Measurements from ENCODE around the gene AKAP12. TPM values are rescaled to one million over a fixed set of nuclear protein-coding genes. Genes with fewer than 3 reads are reported as not detected.

The AKAP12 gene
- total and polyA plus RNA-seq, 2 experiments from 2014 or later, result 90.1 to 137 TPM

DNA sequence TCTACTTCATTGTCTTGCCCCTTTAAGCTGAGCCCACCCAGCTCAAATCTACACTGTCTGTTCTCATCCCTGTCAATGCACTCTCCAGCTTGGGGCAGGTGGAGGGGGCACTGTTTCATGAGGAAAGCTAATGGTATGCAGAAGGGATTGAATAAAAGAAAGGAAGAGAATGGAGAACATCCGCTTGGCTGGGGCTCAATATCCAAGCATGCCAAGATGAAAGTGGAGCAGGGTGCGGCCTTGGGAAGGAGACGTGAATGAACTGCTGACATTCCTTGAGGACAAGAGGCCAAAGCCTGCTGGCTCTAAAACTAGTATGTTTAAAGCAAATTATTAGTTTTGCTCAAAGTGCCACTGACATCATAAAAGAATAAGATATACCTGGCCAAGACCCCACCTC lies 24.2 kb downstream of the AKAP12 start:
- H3K79me2 ChIP-seq (replicated peaks; ENCODE audit: insufficient read depth), result peaks cover 58% of the 10 kb centered on the region
- H3K9me3 Mint-ChIP-seq, result no peaks in the 10 kb centered on the region
- peak; percentile 48 for ATAC-seq

GRCh38 chr6:151265282-151265681 lies 25.5 kb downstream of the AKAP12 start:
- H4K20me1 ChIP-seq (replicated peaks; ENCODE audit: insufficient read depth), result peaks cover 15% of the 10 kb centered on the region; the same call in 1 of the 2 replicates
- H3K4me2 ChIP-seq, result no peak overlapping the region
- H3K36me3 ChIP-seq (ENCODE audit: insufficient read depth), result no peaks in the 10 kb centered on the region
- Mint-ChIP-seq H3K36me3 (ENCODE audit: low read depth) (no peaks in the 10 kb centered on the region), H3K4me3 (no peak overlapping the region), H3K27ac (no peak overlapping the region), H3K9me3 (no peaks in the 10 kb centered on the region), H3K27me3 (ENCODE audit: insufficient read depth, low read depth, poor library complexity) (no peaks in the 10 kb centered on the region), H3K4me1 (peaks cover 3% of the 10 kb centered on the region; the same call in 2 of the 3 replicates)
- H3K4me3 ChIP-seq, result no peak overlapping the region
- H3K4me1 ChIP-seq (ENCODE audit: insufficient read depth), result peaks cover 8% of the 10 kb centered on the region; the same call in 1 of the 2 replicates
- 0 out of 2 replicates have a peak overlapping the region, but pooled peaks have one; percentile 7 for H3K27ac ChIP-seq (ENCODE audit: low read depth)
- 0 out of 2 replicates have a peak, but pooled peaks cover 3% of the 10 kb centered on the region for H3F3A ChIP-seq (replicated peaks; ENCODE audit: low read depth)
- H3K27me3 ChIP-seq (ENCODE audit: insufficient read depth), result no peaks in the 10 kb centered on the region
- ATAC-seq (no peak), DNase-seq (ENCODE audit: low spot score) (no peak)
- no peaks in the 10 kb centered on the region for H3K9me2 ChIP-seq (ENCODE audit: insufficient read depth)
- no peak overlapping the region for H2AFZ ChIP-seq
- peaks cover 60% of the 10 kb centered on the region for H3K79me2 ChIP-seq (replicated peaks; ENCODE audit: insufficient read depth)
- TF ChIP-seq CREB1 (CRISPR knock-in tag; IDR thresholded peaks at IDR 0.05; ENCODE audit: low read depth), result no peak
- TF ChIP-seq NANOG (IDR thresholded peaks at IDR 0.05; ENCODE audit: borderline replicate concordance), result no peak
- no peak for TF ChIP-seq POLR2AphosphoS5 (IDR thresholded peaks at IDR 0.05; ENCODE audit: low read depth)
- no peak for TF ChIP-seq STAT1 (IDR thresholded peaks at IDR 0.05; ENCODE audit: unreplicated experiment)
- TF ChIP-seq, protein P1, sequence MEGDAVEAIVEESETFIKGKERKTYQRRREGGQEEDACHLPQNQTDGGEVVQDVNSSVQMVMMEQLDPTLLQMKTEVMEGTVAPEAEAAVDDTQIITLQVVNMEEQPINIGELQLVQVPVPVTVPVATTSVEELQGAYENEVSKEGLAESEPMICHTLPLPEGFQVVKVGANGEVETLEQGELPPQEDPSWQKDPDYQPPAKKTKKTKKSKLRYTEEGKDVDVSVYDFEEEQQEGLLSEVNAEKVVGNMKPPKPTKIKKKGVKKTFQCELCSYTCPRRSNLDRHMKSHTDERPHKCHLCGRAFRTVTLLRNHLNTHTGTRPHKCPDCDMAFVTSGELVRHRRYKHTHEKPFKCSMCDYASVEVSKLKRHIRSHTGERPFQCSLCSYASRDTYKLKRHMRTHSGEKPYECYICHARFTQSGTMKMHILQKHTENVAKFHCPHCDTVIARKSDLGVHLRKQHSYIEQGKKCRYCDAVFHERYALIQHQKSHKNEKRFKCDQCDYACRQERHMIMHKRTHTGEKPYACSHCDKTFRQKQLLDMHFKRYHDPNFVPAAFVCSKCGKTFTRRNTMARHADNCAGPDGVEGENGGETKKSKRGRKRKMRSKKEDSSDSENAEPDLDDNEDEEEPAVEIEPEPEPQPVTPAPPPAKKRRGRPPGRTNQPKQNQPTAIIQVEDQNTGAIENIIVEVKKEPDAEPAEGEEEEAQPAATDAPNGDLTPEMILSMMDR (conservative IDR thresholded peaks at IDR 0.05; ENCODE audit: low read depth in 2 of 2), result no peak
- TF ChIP-seq, protein P2, sequence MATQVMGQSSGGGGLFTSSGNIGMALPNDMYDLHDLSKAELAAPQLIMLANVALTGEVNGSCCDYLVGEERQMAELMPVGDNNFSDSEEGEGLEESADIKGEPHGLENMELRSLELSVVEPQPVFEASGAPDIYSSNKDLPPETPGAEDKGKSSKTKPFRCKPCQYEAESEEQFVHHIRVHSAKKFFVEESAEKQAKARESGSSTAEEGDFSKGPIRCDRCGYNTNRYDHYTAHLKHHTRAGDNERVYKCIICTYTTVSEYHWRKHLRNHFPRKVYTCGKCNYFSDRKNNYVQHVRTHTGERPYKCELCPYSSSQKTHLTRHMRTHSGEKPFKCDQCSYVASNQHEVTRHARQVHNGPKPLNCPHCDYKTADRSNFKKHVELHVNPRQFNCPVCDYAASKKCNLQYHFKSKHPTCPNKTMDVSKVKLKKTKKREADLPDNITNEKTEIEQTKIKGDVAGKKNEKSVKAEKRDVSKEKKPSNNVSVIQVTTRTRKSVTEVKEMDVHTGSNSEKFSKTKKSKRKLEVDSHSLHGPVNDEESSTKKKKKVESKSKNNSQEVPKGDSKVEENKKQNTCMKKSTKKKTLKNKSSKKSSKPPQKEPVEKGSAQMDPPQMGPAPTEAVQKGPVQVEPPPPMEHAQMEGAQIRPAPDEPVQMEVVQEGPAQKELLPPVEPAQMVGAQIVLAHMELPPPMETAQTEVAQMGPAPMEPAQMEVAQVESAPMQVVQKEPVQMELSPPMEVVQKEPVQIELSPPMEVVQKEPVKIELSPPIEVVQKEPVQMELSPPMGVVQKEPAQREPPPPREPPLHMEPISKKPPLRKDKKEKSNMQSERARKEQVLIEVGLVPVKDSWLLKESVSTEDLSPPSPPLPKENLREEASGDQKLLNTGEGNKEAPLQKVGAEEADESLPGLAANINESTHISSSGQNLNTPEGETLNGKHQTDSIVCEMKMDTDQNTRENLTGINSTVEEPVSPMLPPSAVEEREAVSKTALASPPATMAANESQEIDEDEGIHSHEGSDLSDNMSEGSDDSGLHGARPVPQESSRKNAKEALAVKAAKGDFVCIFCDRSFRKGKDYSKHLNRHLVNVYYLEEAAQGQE (IDR thresholded peaks at IDR 0.05; ENCODE audit: unreplicated experiment), result no peak
- TF ChIP-seq EZH2 (IDR thresholded peaks at IDR 0.05; ENCODE audit: low read depth, unreplicated experiment), result no peak
- no peak for TF ChIP-seq ZNF331 (CRISPR knock-in tag; IDR thresholded peaks at IDR 0.05; ENCODE audit: low read depth)
- TF ChIP-seq, protein P3, sequence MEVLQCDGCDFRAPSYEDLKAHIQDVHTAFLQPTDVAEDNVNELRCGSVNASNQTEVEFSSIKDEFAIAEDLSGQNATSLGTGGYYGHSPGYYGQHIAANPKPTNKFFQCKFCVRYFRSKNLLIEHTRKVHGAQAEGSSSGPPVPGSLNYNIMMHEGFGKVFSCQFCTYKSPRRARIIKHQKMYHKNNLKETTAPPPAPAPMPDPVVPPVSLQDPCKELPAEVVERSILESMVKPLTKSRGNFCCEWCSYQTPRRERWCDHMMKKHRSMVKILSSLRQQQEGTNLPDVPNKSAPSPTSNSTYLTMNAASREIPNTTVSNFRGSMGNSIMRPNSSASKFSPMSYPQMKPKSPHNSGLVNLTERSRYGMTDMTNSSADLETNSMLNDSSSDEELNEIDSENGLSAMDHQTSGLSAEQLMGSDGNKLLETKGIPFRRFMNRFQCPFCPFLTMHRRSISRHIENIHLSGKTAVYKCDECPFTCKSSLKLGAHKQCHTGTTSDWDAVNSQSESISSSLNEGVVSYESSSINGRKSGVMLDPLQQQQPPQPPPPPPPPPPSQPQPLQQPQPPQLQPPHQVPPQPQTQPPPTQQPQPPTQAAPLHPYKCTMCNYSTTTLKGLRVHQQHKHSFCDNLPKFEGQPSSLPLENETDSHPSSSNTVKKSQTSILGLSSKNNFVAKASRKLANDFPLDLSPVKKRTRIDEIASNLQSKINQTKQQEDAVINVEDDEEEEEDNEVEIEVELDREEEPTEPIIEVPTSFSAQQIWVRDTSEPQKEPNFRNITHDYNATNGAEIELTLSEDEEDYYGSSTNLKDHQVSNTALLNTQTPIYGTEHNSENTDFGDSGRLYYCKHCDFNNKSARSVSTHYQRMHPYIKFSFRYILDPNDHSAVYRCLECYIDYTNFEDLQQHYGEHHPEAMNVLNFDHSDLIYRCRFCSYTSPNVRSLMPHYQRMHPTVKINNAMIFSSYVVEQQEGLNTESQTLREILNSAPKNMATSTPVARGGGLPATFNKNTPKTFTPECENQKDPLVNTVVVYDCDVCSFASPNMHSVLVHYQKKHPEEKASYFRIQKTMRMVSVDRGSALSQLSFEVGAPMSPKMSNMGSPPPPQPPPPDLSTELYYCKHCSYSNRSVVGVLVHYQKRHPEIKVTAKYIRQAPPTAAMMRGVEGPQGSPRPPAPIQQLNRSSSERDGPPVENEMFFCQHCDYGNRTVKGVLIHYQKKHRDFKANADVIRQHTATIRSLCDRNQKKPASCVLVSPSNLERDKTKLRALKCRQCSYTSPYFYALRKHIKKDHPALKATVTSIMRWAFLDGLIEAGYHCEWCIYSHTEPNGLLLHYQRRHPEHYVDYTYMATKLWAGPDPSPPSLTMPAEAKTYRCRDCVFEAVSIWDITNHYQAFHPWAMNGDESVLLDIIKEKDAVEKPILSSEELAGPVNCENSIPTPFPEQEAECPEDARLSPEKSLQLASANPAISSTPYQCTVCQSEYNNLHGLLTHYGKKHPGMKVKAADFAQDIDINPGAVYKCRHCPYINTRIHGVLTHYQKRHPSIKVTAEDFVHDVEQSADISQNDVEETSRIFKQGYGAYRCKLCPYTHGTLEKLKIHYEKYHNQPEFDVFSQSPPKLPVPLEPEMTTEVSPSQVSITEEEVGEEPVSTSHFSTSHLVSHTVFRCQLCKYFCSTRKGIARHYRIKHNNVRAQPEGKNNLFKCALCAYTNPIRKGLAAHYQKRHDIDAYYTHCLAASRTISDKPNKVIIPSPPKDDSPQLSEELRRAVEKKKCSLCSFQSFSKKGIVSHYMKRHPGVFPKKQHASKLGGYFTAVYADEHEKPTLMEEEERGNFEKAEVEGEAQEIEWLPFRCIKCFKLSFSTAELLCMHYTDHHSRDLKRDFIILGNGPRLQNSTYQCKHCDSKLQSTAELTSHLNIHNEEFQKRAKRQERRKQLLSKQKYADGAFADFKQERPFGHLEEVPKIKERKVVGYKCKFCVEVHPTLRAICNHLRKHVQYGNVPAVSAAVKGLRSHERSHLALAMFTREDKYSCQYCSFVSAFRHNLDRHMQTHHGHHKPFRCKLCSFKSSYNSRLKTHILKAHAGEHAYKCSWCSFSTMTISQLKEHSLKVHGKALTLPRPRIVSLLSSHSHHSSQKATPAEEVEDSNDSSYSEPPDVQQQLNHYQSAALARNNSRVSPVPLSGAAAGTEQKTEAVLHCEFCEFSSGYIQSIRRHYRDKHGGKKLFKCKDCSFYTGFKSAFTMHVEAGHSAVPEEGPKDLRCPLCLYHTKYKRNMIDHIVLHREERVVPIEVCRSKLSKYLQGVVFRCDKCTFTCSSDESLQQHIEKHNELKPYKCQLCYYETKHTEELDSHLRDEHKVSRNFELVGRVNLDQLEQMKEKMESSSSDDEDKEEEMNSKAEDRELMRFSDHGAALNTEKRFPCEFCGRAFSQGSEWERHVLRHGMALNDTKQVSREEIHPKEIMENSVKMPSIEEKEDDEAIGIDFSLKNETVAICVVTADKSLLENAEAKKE (CRISPR knock-in tag; IDR thresholded peaks at IDR 0.05), result no peak
- no peak for TF ChIP-seq ZNF114 (CRISPR knock-in tag; IDR thresholded peaks at IDR 0.05)

More for the DNA sequence above, 24.2 kb downstream of the AKAP12 start:
- Histone ChIP-seq H3F3A (replicated peaks; ENCODE audit: low read depth) (0 out of 2 replicates have a peak, but pooled peaks cover 3% of the 10 kb centered on the region), H3K36me3 (ENCODE audit: insufficient read depth) (no peaks in the 10 kb centered on the region), H3K4me2 (no peak overlapping the region), H3K9me2 (ENCODE audit: insufficient read depth) (no peaks in the 10 kb centered on the region), H3K27ac (ENCODE audit: low read depth) (no peak overlapping the region), H3K4me3 (no peak overlapping the region), H2AFZ (no peak overlapping the region), H3K4me1 (ENCODE audit: insufficient read depth) (peaks cover 8% of the 10 kb centered on the region; the same call in 1 of the 2 replicates), H3K27me3 (ENCODE audit: insufficient read depth) (no peaks in the 10 kb centered on the region), H4K20me1 (replicated peaks; ENCODE audit: insufficient read depth) (peaks cover 11% of the 10 kb centered on the region)
- TF ChIP-seq NANOG (IDR thresholded peaks at IDR 0.05; ENCODE audit: borderline replicate concordance) (no peak), ZNF331 (CRISPR knock-in tag; IDR thresholded peaks at IDR 0.05; ENCODE audit: low read depth) (no peak)
- Mint-ChIP-seq H3K27me3 (ENCODE audit: insufficient read depth, low read depth, poor library complexity) (peaks cover 2% of the 10 kb centered on the region), H3K36me3 (ENCODE audit: low read depth) (no peaks in the 10 kb centered on the region), H3K4me1 (peaks cover 3% of the 10 kb centered on the region; the same call in 2 of the 3 replicates), H3K27ac (peak overlapping the region; percentile 6; the same call in 1 of the 2 replicates), H3K4me3 (no peak overlapping the region)
- DNase-seq (ENCODE audit: low spot score), result peak; percentile 43

Measured in GM23338 (cell line).